Panc1 (cell line): ENCODE results near the gene WIZ. TPM values are rescaled to one million over a fixed set of nuclear protein-coding genes. Genes with fewer than 3 reads are reported as not detected.

Experiments used
- ATAC-seq: fragments of 200-7000 bp; cut with Tn5 transposase; 2 replicates; pipeline ENCODE4 v1.9.1; 2020; ENCODE audit warnings: mild to moderate bottlenecking, moderate library complexity
- BruUV-seq: library from RNA; stranded (reverse); fragments of 400-500 nt; replicated peaks from 2 replicates; lab custom pipeline; 2021; lab: Mats Ljungman, UMichigan
- CTCF ChIA-PET: fragments of 300-600 bp; sonication (Branson Sonifier 250); formaldehyde crosslinking; loops from one replicate; lab custom pipeline; 2022; ENCODE audit warnings: antibody characterized with exemption; lab: Charles Lee
- POLR2A ChIA-PET: fragments of 300-600 bp; sonication (Branson Sonifier 250); formaldehyde crosslinking; loops from one replicate; lab custom pipeline; 2022; ENCODE audit warnings: antibody characterized with exemption; lab: Charles Lee
- DNase-seq: peaks from one replicate; pipeline ENCODE4 v3.0.0-alpha.2; 2010; ENCODE audit warnings: low read depth, low spot score
- H3K27ac ChIP-seq: 2 replicates; pipeline ENCODE4 v1.5.1; 2011; ENCODE audit warnings: mild to moderate bottlenecking, low read length, inconsistent platforms
- H3K27me3 ChIP-seq: fragments of 200-500 bp; sonication (Bioruptor generic); 2 replicates; pipeline ENCODE4 v1.6.0; 2014; ENCODE audit warnings: low read length, inconsistent platforms; ENCODE audit not compliant: control insufficient read depth, insufficient read depth
- H3K36me3 ChIP-seq: fragments of 200-500 bp; sonication (Bioruptor generic); 2 replicates; pipeline ENCODE4 v1.5.1; 2014; ENCODE audit warnings: inconsistent platforms, mild to moderate bottlenecking, low read length, moderate library complexity; ENCODE audit not compliant: control insufficient read depth, insufficient read depth
- H3K4me1 ChIP-seq: 2 replicates; pipeline ENCODE4 v1.5.1; 2011; ENCODE audit warnings: inconsistent platforms, mild to moderate bottlenecking, low read length, moderate library complexity; ENCODE audit not compliant: control insufficient read depth, insufficient read depth
- H3K4me3 ChIP-seq, 2 experiments: 2 replicates each; pipeline ENCODE4 v1.5.1; 2011 to 2012; ENCODE audit warnings: low read depth in 2 of 2, low read length in 2 of 2, mild to moderate bottlenecking in 2 of 2, inconsistent platforms in 1 of 2, moderate library complexity in 1 of 2
- H3K9me3 ChIP-seq: fragments of 200-500 bp; sonication (Bioruptor generic); 2 replicates; pipeline ENCODE4 v1.5.1; 2014; ENCODE audit warnings: low read depth, mild to moderate bottlenecking, inconsistent platforms, low read length, moderate library complexity; ENCODE audit not compliant: control insufficient read depth, insufficient read depth
- POLR2AphosphoS5 ChIP-seq: IDR thresholded peaks from 2 replicates; pipeline ENCODE4 v1.6.1; 2012; ENCODE audit warnings: mild to moderate bottlenecking, low read depth, low read length, moderate library complexity
- SIN3A ChIP-seq: IDR thresholded peaks from 2 replicates; pipeline ENCODE4 v1.6.1; 2012; ENCODE audit warnings: low read depth, mild to moderate bottlenecking, low read length, moderate library complexity, borderline replicate concordance; ENCODE audit not compliant: insufficient read depth
- TCF7L2 ChIP-seq: IDR thresholded peaks from 2 replicates; pipeline ENCODE4 v1.6.1; 2011; ENCODE audit warnings: mild to moderate bottlenecking, low read depth, low read length, inconsistent platforms
- in situ Hi-C: cut with HindIII; loops from 2 replicates; pipeline ENCODE4 v1.10.0; 2016; ENCODE audit warnings: low sequenced_read_pairs, low pct_unique_long_range_greater_than_20kb
- intact Hi-C: fragments of 100-400 bp; cut with micrococcal nuclease; formaldehyde crosslinking; loops from one replicate; pipeline ENCODE4 v1.10.0; 2022; ENCODE audit not compliant: unreplicated experiment
- total RNA-seq: library from RNA; stranded (reverse); gene quantifications from one replicate; pipeline ENCODE4 v1.2.1, GENCODE V29; 2021; ENCODE audit not compliant: unreplicated experiment
- TF ChIP-seq, protein P1 (sequence below), 2 experiments: IDR thresholded peaks; 2 replicates each; pipeline ENCODE4 v1.6.1; 2011 to 2012; ENCODE audit warnings: low read depth in 2 of 2, control low read depth in 1 of 2, low read length in 1 of 2, mild to moderate bottlenecking in 1 of 2, moderate library complexity in 1 of 2; ENCODE audit not compliant: insufficient read depth in 1 of 2
- TF ChIP-seq, protein P2 (sequence below): fragments of 450-650 bp; IDR thresholded peaks from 2 replicates; pipeline ENCODE4 v1.5.1; 2017; ENCODE audit warnings: mild to moderate bottlenecking

The WIZ gene
- total RNA-seq, 1 experiment from 2014 or later: 41.9 TPM

DNA sequence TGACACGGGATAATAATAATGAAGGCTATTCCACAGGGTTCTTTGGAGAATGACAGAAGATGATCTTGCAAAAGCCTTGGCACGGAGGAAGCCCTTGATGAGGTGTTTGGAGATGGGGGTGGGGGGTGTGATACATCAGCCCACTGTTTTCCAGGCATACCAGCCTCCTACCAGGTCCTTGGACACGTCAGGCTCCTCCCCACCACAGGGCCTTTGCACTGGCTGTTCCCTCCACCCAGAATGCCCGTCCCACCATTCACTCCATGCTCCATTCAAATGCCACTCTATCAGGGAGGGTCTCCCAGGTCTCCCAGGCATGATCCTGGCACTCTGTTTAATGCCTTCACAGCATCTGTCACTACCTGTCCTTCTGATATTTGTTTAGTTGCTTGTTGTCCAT is 2.7 kb downstream of the WIZ start:
- Histone ChIP-seq H3K27me3 (no peaks in the 10 kb centered on the region), H3K4me1 (no peaks in the 10 kb centered on the region; the same call in 1 of the 2 replicates), H3K27ac (no peak overlapping the region), H3K4me3 (no peak overlapping the region), H3K36me3 (no peaks in the 10 kb centered on the region), H3K9me3 (no peaks in the 10 kb centered on the region)
- ChIA-PET POLR2A (no interaction called here), CTCF (no interaction called here)
- intact Hi-C loops: no loop called here
- no TSS peak for BruUV-seq
- DNase-seq (no peak), ATAC-seq (no peak)
- in situ Hi-C loops: no loop called here
- TF ChIP-seq SIN3A (no peak), POLR2AphosphoS5 (no peak), TCF7L2 (no peak)
- TF ChIP-seq, protein P1, sequence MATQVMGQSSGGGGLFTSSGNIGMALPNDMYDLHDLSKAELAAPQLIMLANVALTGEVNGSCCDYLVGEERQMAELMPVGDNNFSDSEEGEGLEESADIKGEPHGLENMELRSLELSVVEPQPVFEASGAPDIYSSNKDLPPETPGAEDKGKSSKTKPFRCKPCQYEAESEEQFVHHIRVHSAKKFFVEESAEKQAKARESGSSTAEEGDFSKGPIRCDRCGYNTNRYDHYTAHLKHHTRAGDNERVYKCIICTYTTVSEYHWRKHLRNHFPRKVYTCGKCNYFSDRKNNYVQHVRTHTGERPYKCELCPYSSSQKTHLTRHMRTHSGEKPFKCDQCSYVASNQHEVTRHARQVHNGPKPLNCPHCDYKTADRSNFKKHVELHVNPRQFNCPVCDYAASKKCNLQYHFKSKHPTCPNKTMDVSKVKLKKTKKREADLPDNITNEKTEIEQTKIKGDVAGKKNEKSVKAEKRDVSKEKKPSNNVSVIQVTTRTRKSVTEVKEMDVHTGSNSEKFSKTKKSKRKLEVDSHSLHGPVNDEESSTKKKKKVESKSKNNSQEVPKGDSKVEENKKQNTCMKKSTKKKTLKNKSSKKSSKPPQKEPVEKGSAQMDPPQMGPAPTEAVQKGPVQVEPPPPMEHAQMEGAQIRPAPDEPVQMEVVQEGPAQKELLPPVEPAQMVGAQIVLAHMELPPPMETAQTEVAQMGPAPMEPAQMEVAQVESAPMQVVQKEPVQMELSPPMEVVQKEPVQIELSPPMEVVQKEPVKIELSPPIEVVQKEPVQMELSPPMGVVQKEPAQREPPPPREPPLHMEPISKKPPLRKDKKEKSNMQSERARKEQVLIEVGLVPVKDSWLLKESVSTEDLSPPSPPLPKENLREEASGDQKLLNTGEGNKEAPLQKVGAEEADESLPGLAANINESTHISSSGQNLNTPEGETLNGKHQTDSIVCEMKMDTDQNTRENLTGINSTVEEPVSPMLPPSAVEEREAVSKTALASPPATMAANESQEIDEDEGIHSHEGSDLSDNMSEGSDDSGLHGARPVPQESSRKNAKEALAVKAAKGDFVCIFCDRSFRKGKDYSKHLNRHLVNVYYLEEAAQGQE (IDR thresholded peaks at IDR 0.05; ENCODE audit: insufficient read depth in 1 of 2, low read depth in 2 of 2, low read length in 1 of 2): no peak
- TF ChIP-seq, protein P2, sequence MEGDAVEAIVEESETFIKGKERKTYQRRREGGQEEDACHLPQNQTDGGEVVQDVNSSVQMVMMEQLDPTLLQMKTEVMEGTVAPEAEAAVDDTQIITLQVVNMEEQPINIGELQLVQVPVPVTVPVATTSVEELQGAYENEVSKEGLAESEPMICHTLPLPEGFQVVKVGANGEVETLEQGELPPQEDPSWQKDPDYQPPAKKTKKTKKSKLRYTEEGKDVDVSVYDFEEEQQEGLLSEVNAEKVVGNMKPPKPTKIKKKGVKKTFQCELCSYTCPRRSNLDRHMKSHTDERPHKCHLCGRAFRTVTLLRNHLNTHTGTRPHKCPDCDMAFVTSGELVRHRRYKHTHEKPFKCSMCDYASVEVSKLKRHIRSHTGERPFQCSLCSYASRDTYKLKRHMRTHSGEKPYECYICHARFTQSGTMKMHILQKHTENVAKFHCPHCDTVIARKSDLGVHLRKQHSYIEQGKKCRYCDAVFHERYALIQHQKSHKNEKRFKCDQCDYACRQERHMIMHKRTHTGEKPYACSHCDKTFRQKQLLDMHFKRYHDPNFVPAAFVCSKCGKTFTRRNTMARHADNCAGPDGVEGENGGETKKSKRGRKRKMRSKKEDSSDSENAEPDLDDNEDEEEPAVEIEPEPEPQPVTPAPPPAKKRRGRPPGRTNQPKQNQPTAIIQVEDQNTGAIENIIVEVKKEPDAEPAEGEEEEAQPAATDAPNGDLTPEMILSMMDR: no peak

DNA sequence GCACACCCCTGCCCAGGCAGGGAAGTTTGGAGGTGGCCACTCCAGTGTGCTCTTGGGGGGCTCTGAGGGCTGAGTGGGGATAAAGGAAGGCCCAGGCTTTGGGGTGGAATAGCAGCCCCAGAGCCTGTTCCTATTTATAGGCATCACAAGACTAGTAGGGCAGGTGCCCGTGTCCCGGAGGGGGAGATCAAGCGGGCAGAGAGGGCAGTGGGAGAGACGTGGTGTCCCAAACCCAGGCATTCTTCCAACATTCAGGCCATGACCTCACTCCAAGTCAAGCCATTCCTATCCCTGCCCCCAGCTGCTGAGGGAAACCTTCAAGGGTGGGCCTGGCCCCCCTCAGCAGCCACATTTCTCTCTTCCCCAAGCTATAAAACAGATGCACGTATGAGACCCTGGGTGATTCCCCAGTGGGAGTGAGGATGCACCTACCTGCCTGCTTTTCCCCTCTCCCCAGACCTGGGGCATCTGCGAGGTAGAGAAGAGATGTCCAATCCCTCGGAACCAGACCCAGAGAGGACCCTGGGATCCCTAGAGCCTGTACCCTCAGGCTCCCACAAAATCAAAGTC is 3.9 kb downstream of the WIZ start:
- DNase-seq (no peak), ATAC-seq (no peak)
- TF ChIP-seq TCF7L2: no peak
- no peak for TF ChIP-seq POLR2AphosphoS5
- TF ChIP-seq, protein P1 (IDR thresholded peaks at IDR 0.05; ENCODE audit: insufficient read depth in 1 of 2, low read depth in 2 of 2, low read length in 1 of 2): no peak
- TF ChIP-seq SIN3A: no peak
- TF ChIP-seq, protein P2: no peak
- intact Hi-C loops (no loop called here), in situ Hi-C loops (no loop called here)
- CTCF ChIA-PET: no interaction called here
- no peak overlapping the region for H3K27ac ChIP-seq
- H3K4me3 ChIP-seq: no peak overlapping the region
- H3K9me3 ChIP-seq: no peaks in the 10 kb centered on the region
- no peaks in the 10 kb centered on the region; the same call in 1 of the 2 replicates for H3K4me1 ChIP-seq
- POLR2A ChIA-PET: no interaction called here
- H3K27me3 ChIP-seq: no peaks in the 10 kb centered on the region
- BruUV-seq: no TSS peak
- H3K36me3 ChIP-seq: no peaks in the 10 kb centered on the region
